H9 (cell line): ENCODE measurements around the gene POP4. TPM values are rescaled to one million over a fixed set of nuclear protein-coding genes. Genes with fewer than 3 reads are reported as not detected.

ENCODE experiments used
- DNase-seq: peaks from one replicate; pipeline ENCODE4 v3.0.0-alpha.2; 2017
- H2AFZ ChIP-seq: one replicate; pipeline ENCODE4 v1.6.1; 2013; ENCODE audit warnings: mild to moderate bottlenecking, low read length, control low read depth, moderate library complexity
- H2AK5ac ChIP-seq: 2 replicates; pipeline ENCODE4 v1.6.1; 2013; ENCODE audit warnings: low read length, control low read depth, mixed read lengths; ENCODE audit not compliant: insufficient read length
- H2BK120ac ChIP-seq: one replicate; pipeline ENCODE4 v1.6.1; 2013; ENCODE audit warnings: low read depth, mild to moderate bottlenecking, low read length, control low read depth, inconsistent platforms; ENCODE audit not compliant: poor library complexity, severe bottlenecking
- H2BK12ac ChIP-seq: 2 replicates; pipeline ENCODE4 v1.6.1; 2013; ENCODE audit warnings: low read length, control low read depth, mixed read lengths, low read depth; ENCODE audit not compliant: insufficient read length
- H2BK15ac ChIP-seq: 2 replicates; pipeline ENCODE4 v1.6.1; 2013; ENCODE audit warnings: low read depth, low read length, control low read depth
- H2BK20ac ChIP-seq: one replicate; pipeline ENCODE4 v1.6.1; 2013; ENCODE audit warnings: low read depth, mild to moderate bottlenecking, low read length, control low read depth, inconsistent platforms; ENCODE audit not compliant: poor library complexity, severe bottlenecking
- H2BK5ac ChIP-seq: 2 replicates; pipeline ENCODE4 v1.6.1; 2013; ENCODE audit warnings: low read length, control low read depth, mixed read lengths; ENCODE audit not compliant: insufficient read length
- H3K14ac ChIP-seq: 2 replicates; pipeline ENCODE4 v1.6.1; 2013; ENCODE audit warnings: low read length, control low read depth; ENCODE audit not compliant: insufficient read depth
- H3K18ac ChIP-seq: 2 replicates; pipeline ENCODE4 v1.6.1; 2013; ENCODE audit warnings: low read depth, mild to moderate bottlenecking, mixed read lengths, low read length, control low read depth; ENCODE audit not compliant: insufficient read length
- H3K23ac ChIP-seq: 2 replicates; pipeline ENCODE4 v1.6.1; 2013; ENCODE audit warnings: low read length, control low read depth, mixed read lengths, low read depth; ENCODE audit not compliant: insufficient read length
- H3K23me2 ChIP-seq: 2 replicates; pipeline ENCODE4 v1.6.1; 2013; ENCODE audit warnings: low read depth, mild to moderate bottlenecking, mixed read lengths, low read length, control low read depth; ENCODE audit not compliant: insufficient read length, poor library complexity, severe bottlenecking
- H3K27ac ChIP-seq: 2 replicates; pipeline ENCODE4 v1.5.1; 2013; ENCODE audit warnings: low read length, control low read depth, mixed read lengths, low read depth; ENCODE audit not compliant: insufficient read length
- H3K27me3 ChIP-seq: 2 replicates; pipeline ENCODE4 v1.6.1; 2013; ENCODE audit warnings: low read length, control low read depth, inconsistent platforms; ENCODE audit not compliant: insufficient read depth
- H3K4ac ChIP-seq: 2 replicates; pipeline ENCODE4 v1.6.1; 2013; ENCODE audit warnings: low read depth, mild to moderate bottlenecking, control low read depth, inconsistent platforms, low read length, moderate library complexity
- H3K4me1 ChIP-seq: 2 replicates; pipeline ENCODE4 v1.6.1; 2013; ENCODE audit warnings: low read length, control low read depth, inconsistent platforms; ENCODE audit not compliant: insufficient read depth
- H3K4me2 ChIP-seq: 2 replicates; pipeline ENCODE4 v1.6.1; 2013; ENCODE audit warnings: low read length, control low read depth, mixed read lengths; ENCODE audit not compliant: insufficient read length, insufficient read depth
- H3K56ac ChIP-seq: 2 replicates; pipeline ENCODE4 v1.6.1; 2013; ENCODE audit warnings: low read depth, mild to moderate bottlenecking, mixed read lengths, low read length, control low read depth; ENCODE audit not compliant: insufficient read length
- H3K79me1 ChIP-seq: 2 replicates; pipeline ENCODE4 v1.6.1; 2013; ENCODE audit warnings: low read depth, mild to moderate bottlenecking, moderate library complexity, low read length, control low read depth, inconsistent platforms; ENCODE audit not compliant: insufficient read depth, poor library complexity, severe bottlenecking
- H3K79me2 ChIP-seq: 2 replicates; pipeline ENCODE4 v1.6.1; 2013; ENCODE audit warnings: low read length, control low read depth, inconsistent platforms; ENCODE audit not compliant: insufficient read depth
- H3K9ac ChIP-seq: 2 replicates; pipeline ENCODE4 v1.6.1; 2013; ENCODE audit warnings: low read length, control low read depth, mixed read lengths; ENCODE audit not compliant: insufficient read length; ENCODE audit errors: extremely low read depth
- H3K9me3 ChIP-seq: one replicate; pipeline ENCODE4 v1.6.1; 2013; ENCODE audit warnings: low read depth, low read length, inconsistent platforms; ENCODE audit not compliant: control insufficient read depth
- H3T11ph ChIP-seq: one replicate; pipeline ENCODE4 v1.6.1; 2013; ENCODE audit warnings: mild to moderate bottlenecking, low read length, control low read depth, inconsistent platforms
- H4K20me1 ChIP-seq: one replicate; pipeline ENCODE4 v1.6.1; 2013; ENCODE audit not compliant: control insufficient read depth, insufficient read length, insufficient read depth
- H4K5ac ChIP-seq: 2 replicates; pipeline ENCODE4 v1.6.1; 2013; ENCODE audit warnings: low read depth, mild to moderate bottlenecking, mixed read lengths, low read length, control low read depth; ENCODE audit not compliant: insufficient read length
- H4K8ac ChIP-seq: replicated peaks from 2 replicates; pipeline ENCODE4 v1.6.1; 2013; ENCODE audit warnings: low read length, control low read depth, mixed read lengths, low read depth; ENCODE audit not compliant: insufficient read length
- H4K91ac ChIP-seq: 2 replicates; pipeline ENCODE4 v1.6.1; 2013; ENCODE audit warnings: low read depth, mild to moderate bottlenecking, moderate library complexity, mixed read lengths, low read length, control low read depth; ENCODE audit not compliant: insufficient read length
- H3K27ac Mint-ChIP-seq, 3 experiments: 2 replicates in 2 of 3; 3 replicates in 1 of 3; pipeline ENCODE4 v1.8.0; 2020 to 2021; ENCODE audit warnings: mixed read lengths in 3 of 3, mild to moderate bottlenecking in 1 of 3, moderate library complexity in 1 of 3
- H3K27me3 Mint-ChIP-seq: 2 replicates; pipeline ENCODE4 v1.8.0; 2021; ENCODE audit warnings: low read depth, mild to moderate bottlenecking, moderate library complexity, mixed read lengths
- H3K36me3 Mint-ChIP-seq, 3 experiments: 2 replicates in 2 of 3; 3 replicates in 1 of 3; pipeline ENCODE4 v1.8.0; 2020 to 2021; ENCODE audit warnings: low read depth in 3 of 3, mixed read lengths in 3 of 3; ENCODE audit not compliant: insufficient read depth in 1 of 3
- H3K4me1 Mint-ChIP-seq, 2 experiments: 2 replicates each; pipeline ENCODE4 v1.8.0; 2020; ENCODE audit warnings: mixed read lengths in 2 of 2
- H3K4me3 Mint-ChIP-seq, 2 experiments: 2 replicates in 1 of 2; 3 replicates in 1 of 2; pipeline ENCODE4 v1.8.0; 2020 to 2021; ENCODE audit warnings: mild to moderate bottlenecking in 2 of 2, mixed read lengths in 2 of 2, moderate library complexity in 1 of 2
- H3K9me3 Mint-ChIP-seq, 2 experiments: 2 replicates in 1 of 2; 3 replicates in 1 of 2; pipeline ENCODE4 v1.8.0; 2020; ENCODE audit warnings: mild to moderate bottlenecking in 2 of 2, mixed read lengths in 2 of 2, moderate library complexity in 1 of 2
- WGBS: extraction: QIAGEN DNeasy Blood & Tissue Kit; methylation state at CpG from one replicate; pipeline ENCODE4 v1.1.7; 2013; ENCODE audit warnings: missing lambda C conversion rate, low lambda C conversion rate, mixed read lengths; ENCODE audit not compliant: insufficient read length; ENCODE audit errors: extremely low coverage; 5-methylcytosine and 5-hydroxymethylcytosine counted together
- total RNA-seq: library from RNA; stranded (reverse); gene quantifications from 2 replicates; pipeline ENCODE4 v1.2.1, GENCODE V29; 2021
- TF ChIP-seq, protein P1 (sequence below): fragments of 200-600 bp; sonication (generic); conservative IDR thresholded peaks from 3 replicates; pipeline ENCODE4 v1.8.0; 2021; ENCODE audit warnings: antibody characterized with exemption, mild to moderate bottlenecking

POP4 gene
- total RNA-seq, 1 experiment from 2014 or later, result 51.4 TPM

DNA sequence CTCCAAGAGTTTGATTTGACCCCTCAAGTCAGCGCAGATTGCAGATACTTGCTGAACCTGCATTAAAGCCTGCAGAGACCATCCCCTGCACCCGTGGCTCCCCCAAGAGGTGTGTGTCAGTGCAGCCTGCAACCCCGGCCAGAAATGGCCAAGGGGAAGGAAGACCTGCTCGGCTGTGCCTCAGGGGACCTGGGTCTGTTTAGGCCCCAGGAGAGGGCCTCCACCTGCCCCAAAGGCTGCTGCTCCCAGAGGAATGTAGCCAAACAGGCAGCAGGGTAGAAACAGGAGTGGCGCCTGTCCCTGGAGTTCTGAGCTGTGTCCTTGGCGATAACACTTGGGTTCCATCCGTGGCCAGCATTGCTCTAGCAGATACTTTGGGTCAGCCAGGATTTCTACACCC is 8.0 kb downstream of the POP4 start:
- H3K27me3 Mint-ChIP-seq, result no peaks in the 10 kb centered on the region
- no peak overlapping the region for H2BK15ac ChIP-seq
- no peak overlapping the region for H3K14ac ChIP-seq
- no peaks in the 10 kb centered on the region for H3K27me3 ChIP-seq
- H4K91ac ChIP-seq, result no peak overlapping the region
- H2BK5ac ChIP-seq, result no peak overlapping the region
- no peak overlapping the region for H3K4me2 ChIP-seq
- H3K4me1 Mint-ChIP-seq, result peaks cover 0 to 4% of the 10 kb centered on the region in 2 experiments; a peak in 2 of 4 replicates
- H3K18ac ChIP-seq, result no peak overlapping the region
- no CpG with 5 or more reads among the region's 7 CpGs for WGBS
- H4K20me1 ChIP-seq, result no peaks in the 10 kb centered on the region
- H4K5ac ChIP-seq, result no peak overlapping the region
- no peak overlapping the region for H3K4me3 Mint-ChIP-seq
- no peak overlapping the region for H3K9ac ChIP-seq
- no peak overlapping the region for H3K27ac Mint-ChIP-seq
- H2BK12ac ChIP-seq, result no peak overlapping the region
- no peak overlapping the region for H4K8ac ChIP-seq
- no peaks in the 10 kb centered on the region for H3K23me2 ChIP-seq
- H3T11ph ChIP-seq, result no peak overlapping the region
- no peaks in the 10 kb centered on the region for H3K79me2 ChIP-seq
- no peak overlapping the region for H3K4ac ChIP-seq
- H2AK5ac ChIP-seq, result no peak overlapping the region
- no peak overlapping the region for H2BK120ac ChIP-seq
- H2BK20ac ChIP-seq, result no peak overlapping the region
- no peak overlapping the region for H3K56ac ChIP-seq
- H3K23ac ChIP-seq, result no peak overlapping the region
- no peaks in the 10 kb centered on the region for H3K79me1 ChIP-seq
- H3K4me1 ChIP-seq, result no peaks in the 10 kb centered on the region
- no peaks in the 10 kb centered on the region for H3K9me3 Mint-ChIP-seq
- peaks cover 19 to 57% (median 41%) of the 10 kb centered on the region in 3 experiments for H3K36me3 Mint-ChIP-seq
- no peak overlapping the region for H2AFZ ChIP-seq
- no peak for DNase-seq
- TF ChIP-seq, protein P1, sequence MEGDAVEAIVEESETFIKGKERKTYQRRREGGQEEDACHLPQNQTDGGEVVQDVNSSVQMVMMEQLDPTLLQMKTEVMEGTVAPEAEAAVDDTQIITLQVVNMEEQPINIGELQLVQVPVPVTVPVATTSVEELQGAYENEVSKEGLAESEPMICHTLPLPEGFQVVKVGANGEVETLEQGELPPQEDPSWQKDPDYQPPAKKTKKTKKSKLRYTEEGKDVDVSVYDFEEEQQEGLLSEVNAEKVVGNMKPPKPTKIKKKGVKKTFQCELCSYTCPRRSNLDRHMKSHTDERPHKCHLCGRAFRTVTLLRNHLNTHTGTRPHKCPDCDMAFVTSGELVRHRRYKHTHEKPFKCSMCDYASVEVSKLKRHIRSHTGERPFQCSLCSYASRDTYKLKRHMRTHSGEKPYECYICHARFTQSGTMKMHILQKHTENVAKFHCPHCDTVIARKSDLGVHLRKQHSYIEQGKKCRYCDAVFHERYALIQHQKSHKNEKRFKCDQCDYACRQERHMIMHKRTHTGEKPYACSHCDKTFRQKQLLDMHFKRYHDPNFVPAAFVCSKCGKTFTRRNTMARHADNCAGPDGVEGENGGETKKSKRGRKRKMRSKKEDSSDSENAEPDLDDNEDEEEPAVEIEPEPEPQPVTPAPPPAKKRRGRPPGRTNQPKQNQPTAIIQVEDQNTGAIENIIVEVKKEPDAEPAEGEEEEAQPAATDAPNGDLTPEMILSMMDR, result no peak
- H3K27ac ChIP-seq, result no peak overlapping the region
- H3K9me3 ChIP-seq, result no peaks in the 10 kb centered on the region
